Measurements from ENCODE around the gene ABCB11.

DNA sequence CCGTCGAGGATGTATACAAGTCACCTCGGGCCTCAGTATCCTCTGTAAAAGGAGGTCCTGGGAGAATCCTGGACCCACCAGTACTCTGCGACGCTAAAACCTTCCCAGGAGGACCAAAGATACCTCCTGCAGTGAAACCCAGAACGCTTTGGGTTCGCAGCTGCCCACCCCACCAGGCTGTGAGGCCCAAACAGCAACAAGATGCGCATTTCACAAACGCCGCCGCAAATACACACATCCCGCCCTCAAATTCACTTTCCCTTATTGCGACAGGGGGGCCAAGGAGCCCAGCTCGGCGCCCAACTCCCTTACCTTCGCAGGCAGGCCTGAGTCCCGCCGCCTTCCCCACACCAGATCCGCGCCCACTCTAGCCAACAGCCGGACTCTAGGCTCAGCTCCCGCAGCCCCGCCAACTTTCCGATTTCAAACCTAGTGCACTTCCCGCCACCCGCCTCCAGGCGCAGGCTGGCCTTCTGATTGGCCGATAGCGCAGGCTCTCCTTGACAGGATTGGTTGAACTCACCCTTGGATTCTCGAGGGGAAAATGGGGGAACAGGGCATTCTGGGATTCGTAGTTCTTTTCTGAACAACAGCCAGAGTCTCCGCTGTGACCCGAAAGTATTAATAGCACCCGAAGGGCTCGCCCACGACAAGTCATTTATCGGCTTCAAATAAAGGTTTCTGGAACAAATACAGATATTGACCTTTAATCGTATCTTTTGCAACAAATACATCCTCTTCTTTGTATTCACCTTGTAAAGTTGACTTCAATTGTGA, 140.9 kb downstream of the ABCB11 start, which contains the start of gene SPC25:
- TF ChIP-seq, protein P1, sequence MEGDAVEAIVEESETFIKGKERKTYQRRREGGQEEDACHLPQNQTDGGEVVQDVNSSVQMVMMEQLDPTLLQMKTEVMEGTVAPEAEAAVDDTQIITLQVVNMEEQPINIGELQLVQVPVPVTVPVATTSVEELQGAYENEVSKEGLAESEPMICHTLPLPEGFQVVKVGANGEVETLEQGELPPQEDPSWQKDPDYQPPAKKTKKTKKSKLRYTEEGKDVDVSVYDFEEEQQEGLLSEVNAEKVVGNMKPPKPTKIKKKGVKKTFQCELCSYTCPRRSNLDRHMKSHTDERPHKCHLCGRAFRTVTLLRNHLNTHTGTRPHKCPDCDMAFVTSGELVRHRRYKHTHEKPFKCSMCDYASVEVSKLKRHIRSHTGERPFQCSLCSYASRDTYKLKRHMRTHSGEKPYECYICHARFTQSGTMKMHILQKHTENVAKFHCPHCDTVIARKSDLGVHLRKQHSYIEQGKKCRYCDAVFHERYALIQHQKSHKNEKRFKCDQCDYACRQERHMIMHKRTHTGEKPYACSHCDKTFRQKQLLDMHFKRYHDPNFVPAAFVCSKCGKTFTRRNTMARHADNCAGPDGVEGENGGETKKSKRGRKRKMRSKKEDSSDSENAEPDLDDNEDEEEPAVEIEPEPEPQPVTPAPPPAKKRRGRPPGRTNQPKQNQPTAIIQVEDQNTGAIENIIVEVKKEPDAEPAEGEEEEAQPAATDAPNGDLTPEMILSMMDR (IDR thresholded peaks at IDR 0.05): peak in 1 of 6 experiments; percentile 22
- TF ChIP-seq POLR2A (IDR thresholded peaks at IDR 0.05): no peak

Data from thyroid gland (tissue), 4 donors.